Activated CD4-positive, CD25-positive, alpha-beta regulatory T cell (primary cell): ENCODE results near the gene TMEM186.
"Not testable (repeated sequence)": the region's sequence is repeated elsewhere in the genome, so short reads cannot be mapped to it uniquely, and the experiment has no call there.

ENCODE experiments used
- DNase-seq, 4 experiments: peaks; one replicate each; lab custom pipeline; 2025; lab: John Stamatoyannopoulos, UW

Gene TMEM186

GRCh38 chr16:8812162-8812843 lies 14.9 kb upstream of the TMEM186 start:
- no peak for DNase-seq

- no peak for DNase-seq
These were observed 11.3 kb upstream of the TMEM186 start for GRCh38 chr16:8808613-8809353.

DNA sequence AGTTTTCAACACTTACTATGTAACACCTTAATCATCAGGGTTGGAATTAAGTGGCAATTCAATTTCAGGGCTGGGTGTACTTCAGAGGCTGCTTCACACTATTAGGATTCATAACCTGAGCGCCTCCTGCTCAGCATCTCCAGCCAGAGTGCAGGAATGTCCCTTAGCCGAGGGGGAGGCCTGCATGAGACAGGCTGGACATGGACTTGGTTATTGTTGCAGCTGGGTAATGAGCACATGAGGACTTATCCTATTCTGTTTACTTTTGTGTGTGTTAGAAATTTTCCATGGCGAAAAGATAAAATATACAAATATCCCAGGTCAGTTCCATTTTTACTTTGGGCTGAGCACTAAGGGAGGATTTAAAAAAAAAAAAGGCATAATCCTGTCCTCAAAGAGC lies 10.6 kb upstream of the TMEM186 start:
- DNase-seq: no peak

DNA sequence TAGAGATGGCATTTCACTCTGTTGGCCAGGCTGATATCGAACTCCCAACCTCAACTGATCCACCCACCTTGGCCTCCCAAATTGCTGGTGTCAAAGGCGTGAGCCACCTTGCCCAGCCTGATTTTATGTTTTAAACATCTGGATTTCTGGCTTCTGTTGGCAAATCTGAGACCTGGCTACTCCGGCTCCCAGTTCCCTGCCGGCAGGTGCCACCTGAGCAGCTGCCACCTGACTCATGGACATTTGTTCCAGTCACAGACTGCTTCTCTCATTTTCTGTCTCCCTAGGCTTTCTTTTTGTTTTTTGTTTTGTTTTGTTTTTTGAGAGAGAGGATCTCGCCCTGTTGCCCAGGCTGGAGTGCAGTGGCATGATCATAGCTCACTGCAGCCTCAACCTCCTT lies 9.8 kb upstream of the TMEM186 start:
- no peak for DNase-seq

DNA sequence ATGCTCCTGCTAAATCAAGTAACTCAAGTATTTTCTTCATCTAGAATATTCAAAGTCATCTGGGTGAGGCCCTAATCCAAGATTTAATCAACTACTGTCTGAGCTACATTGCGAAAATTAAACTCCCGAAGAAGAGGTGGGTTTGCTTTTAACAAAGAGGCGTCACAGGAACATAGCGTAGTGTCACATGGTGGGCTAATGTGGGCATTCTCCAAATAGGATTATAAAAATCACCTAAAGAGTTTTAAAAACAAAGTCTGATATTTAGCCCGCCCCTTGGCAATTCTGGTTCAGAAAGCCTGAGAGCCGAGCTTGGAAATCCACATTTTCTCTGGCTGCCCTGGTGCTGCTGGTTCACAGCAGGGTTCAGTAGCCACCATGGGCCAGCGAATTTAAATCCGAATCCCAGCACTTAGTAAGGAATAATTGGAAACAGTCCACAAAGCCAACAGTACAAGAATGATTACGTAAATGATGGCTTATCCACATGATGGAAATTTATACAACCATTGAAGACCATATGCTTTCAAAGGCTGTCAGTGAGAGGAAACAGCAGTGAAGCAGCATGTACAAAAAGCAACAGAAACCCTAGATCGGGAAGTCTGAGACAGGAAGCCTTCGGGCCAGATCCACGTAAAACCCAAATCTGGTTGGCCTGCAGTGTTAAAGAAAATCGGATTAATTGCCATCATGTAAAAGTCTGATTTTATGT lies 9.0 kb upstream of the TMEM186 start:
- no peak for DNase-seq

DNA sequence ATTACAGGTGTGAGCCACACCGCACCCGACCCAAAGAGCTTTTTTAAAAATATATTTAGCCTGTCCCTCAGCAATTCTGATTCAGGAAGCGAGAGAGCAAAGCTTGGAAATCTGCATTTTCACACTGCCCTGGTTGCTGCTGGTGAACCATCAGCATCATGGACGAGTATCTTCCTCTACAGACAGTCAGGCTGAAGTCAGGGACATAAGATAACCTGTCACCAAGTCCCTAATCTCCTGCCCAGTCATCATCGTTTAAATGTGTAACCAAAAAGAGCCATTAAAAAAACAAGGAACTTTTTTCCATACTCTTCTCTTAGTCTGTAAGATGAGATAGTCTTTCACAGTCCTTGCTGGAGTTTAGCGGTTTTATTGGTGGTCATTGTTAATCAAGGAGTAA lies 6.9 kb upstream of the TMEM186 start:
- no peak for DNase-seq

DNA sequence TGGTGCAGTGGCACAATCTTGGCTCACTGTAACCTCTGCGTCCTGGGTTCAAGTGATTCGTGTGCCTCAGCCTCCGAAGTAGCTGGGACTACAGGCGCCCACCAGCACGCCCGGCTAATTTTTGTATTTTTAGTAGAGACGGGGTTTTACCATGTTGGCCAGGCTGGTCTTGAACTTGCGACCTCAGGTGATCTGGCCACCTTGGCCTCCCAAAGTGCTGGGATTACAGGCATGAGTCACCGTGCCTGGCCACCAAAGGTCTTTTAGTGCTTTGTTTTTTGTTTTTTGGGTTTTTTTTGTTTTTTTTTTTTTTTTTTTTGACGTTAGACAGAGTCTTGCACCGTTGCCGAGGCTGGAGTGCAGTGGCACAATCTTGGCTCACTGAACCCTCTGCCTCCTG lies 6.3 kb upstream of the TMEM186 start:
- DNase-seq: not testable (repeated sequence)

DNA sequence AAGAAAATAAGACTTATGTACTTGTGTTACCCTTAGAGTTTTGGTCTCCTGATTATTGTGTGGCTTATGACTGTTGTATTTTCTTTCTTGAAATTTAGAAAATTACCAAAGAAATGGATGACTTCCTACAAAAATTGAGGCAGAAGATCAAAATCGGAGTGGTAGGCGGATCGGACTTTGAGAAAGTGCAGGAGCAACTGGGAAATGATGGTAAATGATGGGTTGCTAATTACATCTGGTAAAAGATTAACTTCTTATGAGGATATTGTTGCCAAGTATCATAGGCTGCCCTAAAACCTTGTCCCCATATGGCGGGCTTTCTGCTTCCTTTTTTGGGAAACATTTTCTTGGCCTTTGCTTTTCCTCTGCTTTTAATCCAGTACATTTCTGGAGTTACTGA lies 4.3 kb upstream of the TMEM186 start:
- no peak for DNase-seq

DNA sequence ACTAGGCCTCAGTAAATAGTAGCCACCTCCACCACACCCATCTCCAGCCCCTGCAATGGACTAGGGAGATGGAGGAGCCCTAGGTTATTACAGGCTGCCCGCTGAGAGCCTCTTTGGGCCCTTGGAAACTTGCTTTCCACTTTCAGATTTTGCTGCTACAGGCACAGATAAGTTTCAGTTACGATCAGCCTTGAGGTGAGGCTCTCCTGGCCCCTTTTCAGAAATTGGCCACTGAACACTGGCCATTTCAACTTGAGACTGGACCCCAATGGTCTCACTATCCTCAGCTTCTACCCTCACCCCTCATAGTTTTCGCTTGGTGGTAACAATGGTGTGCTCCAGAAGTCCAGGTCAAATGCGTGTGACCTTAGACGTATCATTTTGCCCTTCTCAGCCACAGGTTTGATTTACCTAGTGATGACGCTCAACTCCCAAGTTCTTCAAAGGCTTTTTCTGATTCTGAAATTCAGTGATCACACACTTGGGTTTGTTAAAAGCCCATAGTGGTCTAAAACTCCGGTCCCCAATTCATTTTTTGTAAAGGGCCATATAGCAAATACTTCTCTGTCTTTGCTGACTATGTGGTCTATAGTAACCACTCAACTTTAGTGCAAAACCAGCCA lies 1.2 kb upstream of the TMEM186 start:
- DNase-seq: no peak

- no peak for DNase-seq
These were observed 712 bp upstream of the TMEM186 start for GRCh38 chr16:8798174-8798527.

DNA sequence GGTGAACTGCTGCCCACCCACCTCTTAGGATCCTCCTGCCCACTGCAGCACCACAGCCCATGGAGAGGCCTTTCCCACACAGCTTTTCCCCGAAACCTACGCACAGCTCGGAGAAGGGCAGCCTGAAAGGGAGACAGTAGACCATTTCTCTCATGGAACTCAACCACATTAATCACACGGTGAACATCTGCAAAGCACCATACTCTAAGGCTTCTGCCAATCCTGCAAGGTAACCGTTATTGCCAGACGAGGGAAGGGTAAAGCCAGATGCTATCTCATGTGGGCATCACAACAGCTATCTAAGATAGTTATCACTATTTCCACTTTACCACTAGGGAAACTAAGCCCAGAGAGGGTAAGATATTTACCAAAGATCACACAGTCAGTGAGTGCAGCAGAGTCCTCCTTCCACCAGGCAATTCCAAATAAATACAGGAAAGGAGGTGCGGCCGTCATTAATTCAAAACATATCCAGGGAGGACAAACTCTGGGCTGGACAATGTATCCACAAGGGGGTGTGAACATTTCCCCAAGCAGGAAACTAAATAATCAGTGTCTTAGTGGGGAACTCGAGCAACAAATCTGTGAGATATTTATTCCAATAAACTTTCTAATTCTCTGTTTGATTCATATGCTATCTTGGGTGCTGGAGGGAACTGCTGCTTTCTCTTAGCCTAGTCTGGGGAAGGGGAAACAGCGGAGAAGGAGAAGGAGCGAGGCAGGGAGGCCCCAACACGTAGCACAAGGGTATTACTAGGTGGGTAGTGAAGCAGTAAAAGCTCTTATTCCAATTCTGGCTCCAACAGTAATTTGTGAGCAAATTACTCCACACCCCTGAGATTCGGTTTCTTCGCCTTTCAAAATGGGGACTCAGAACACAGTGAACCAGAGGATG lies 723 bp downstream of the TMEM186 start:
- no peak for DNase-seq

DNA sequence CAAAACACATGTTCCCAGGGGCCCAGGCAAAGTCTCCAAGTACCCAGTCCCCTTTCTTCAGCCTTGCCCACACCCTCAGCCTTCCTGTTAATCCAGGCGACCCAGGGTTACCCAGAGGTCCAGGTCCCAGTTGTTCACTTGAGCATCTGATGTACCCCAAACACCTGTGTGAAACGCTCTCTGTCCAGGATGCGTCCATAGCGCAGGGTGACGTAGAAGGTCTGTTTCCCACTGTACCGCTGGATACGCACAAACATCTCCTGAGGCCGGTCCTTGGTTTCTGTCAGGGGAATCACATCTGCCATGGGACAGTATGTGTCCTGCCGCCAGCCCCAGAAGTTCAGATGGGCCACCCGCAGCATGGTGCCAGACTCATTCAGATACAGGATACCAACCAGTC lies 1.6 kb downstream of the TMEM186 start:
- DNase-seq: no peak

GRCh38 chr16:8795091-8795490 lies 2.3 kb downstream of the TMEM186 start:
- DNase-seq: no peak

- no peak for DNase-seq
These were observed 8.8 kb downstream of the TMEM186 start for GRCh38 chr16:8788578-8789172.

DNA sequence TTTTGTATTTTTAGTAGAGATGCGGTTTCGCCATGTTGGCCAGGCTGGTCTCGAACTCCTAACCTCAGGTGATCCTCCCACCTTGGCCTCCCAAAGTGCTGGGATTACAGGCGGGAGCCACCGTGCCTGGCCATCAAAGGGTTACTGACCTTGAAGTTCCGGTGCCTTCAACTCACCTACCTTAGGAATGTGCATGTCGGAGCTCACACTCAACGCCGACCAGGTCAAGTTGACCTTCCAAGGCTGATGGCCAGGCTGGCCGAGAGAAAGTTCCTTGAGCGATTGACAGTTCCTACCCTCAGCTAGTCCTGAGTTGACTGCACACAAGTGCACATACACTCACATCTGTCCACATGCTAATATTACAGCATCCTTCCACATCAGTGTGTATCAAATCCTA lies 11.1 kb downstream of the TMEM186 start:
- DNase-seq: not testable (repeated sequence)

DNA sequence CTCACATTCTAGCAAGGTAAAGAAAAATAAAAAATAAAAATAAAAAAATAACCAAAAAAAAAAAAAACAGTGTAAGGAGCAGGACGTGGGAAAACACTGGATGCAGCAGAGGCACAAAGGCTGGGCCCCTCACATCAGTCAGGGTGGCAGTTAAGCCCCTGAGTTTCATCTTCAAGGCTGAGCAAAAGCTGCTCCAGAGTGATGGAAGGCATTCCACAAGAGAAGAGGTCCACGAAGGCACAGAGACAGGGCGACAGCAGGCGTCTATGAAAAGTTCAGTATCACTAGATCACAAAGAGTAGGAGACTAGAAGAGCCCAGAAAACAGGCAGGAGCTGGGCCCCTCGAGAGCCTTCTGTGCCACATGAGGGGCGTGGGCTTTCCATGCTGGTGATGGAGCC lies 12.0 kb downstream of the TMEM186 start:
- no peak for DNase-seq

DNA sequence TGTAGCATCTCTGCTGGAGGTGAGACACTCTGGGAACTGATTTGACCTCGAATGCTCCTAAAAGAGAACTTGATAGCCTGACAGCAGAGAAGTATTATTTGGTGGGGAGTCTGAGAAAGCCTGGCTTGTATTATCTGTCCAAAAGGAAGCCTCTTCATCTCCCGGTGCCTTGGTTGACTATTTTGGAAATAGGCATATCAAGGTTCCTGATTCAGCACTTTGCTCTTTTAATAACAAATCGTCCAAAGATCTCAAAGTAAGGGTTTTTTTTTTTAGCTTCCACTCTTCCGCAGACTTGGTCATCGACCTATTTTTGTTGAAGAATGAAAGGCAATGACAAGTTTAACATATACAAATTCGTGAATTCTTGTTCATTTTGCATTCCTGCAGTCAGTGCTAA lies 14.8 kb downstream of the TMEM186 start:
- DNase-seq: no peak

- DNase-seq: no peak
These were observed 15.6 kb downstream of the TMEM186 start for GRCh38 chr16:8781797-8782196.

DNA sequence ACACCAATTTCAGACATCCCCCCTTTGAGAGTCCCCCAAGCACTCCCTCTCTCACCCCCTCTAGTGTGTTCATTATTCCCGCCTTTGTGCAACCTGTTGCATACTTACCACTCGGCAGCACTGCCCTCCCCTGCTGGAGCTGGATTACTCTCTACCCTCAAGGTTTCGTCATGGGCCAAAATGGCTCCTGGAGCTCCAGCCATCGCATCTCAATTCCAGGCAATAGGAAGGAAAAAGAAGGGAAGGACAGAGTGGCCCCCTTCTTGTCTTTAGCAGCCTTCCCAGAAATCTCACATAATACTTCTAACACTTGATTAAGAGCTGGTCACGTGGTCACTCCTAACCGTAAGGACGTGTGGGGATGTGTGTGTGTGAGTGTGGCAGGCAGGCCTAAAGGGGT lies 20.2 kb downstream of the TMEM186 start:
- no peak for DNase-seq

DNA sequence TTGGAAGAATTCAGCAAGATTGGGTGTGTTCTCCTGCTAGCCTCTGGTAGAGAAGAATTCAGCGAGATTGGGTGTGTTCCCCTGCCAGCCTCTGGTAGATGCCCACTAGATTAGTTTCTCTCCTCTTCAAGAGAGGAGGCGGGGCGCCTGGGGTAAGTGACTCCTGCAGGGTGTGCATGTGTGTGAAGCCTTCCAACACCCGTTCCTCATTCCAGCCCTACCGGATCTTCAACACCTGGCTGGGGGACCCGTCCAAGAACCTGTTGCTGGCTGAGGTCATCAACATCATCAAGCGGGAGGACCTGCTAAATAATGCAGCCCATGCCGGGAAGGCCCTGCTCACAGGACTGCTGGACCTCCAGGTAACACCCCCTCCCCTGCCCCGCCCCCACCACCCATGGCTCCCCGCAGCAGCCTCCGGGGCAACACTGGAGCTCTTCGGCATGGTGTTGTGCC lies 21.3 kb downstream of the TMEM186 start:
- DNase-seq: no peak

DNA sequence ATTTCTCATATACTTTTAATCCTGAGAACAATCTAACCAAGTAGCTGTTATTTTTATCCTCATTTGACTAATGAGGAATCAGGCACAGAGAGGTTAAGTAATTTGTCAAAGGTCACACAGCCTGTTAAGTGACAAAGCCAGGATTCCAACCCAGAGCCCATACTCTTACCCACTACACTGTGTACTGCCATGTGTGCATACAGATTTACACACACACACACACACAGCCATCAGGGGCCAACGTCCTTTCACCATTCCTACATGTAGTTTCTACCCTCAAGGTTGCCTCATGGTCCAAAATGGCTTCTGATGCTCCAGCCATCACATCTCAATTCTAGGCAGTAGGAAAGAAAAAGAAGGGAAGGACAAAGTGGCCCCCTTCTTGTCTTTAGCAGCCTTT lies 22.1 kb downstream of the TMEM186 start:
- DNase-seq: no peak
